ENCODE results near the gene ICAM5.
"Not testable (repeated sequence)": the region's sequence is repeated elsewhere in the genome, so short reads cannot be mapped to it uniquely, and the experiment has no call there.

Gene ICAM5

GRCh38 chr19:10320602-10321416 lies 31.1 kb downstream of the ICAM5 start:
- DNase-seq (ENCODE audit: low spot score): no peak

GRCh38 chr19:10321417-10321797 lies 31.7 kb downstream of the ICAM5 start:
- no peak for DNase-seq (ENCODE audit: low spot score)

- DNase-seq (ENCODE audit: low spot score): no peak
These were observed 32.4 kb downstream of the ICAM5 start for GRCh38 chr19:10321874-10322835.

GRCh38 chr19:10325732-10326131 lies 36.0 kb downstream of the ICAM5 start:
- DNase-seq (ENCODE audit: low spot score): no peak

- no peak for DNase-seq (ENCODE audit: low spot score)
These were observed 38.0 kb downstream of the ICAM5 start for GRCh38 chr19:10327793-10328192.

GRCh38 chr19:10328558-10329429 lies 39.0 kb downstream of the ICAM5 start:
- DNase-seq (ENCODE audit: low spot score): no peak

- no peak for DNase-seq (ENCODE audit: low spot score)
These were observed 39.8 kb downstream of the ICAM5 start for GRCh38 chr19:10329555-10329954.

- no peak for DNase-seq (ENCODE audit: low spot score)
These were observed 42.6 kb downstream of the ICAM5 start for GRCh38 chr19:10332158-10332964.

GRCh38 chr19:10332965-10333757 lies 43.4 kb downstream of the ICAM5 start, which contains the start of gene RAVER1:
RAVER1 (minus strand) TSS chr19:10333529; CDS start chr19:10333507, 22 bp downstream.
- DNase-seq (ENCODE audit: low spot score): peak; percentile 98

- DNase-seq (ENCODE audit: low spot score): no peak
These were observed 44.2 kb downstream of the ICAM5 start for GRCh38 chr19:10333758-10334587.

- no peak for DNase-seq (ENCODE audit: low spot score)
These were observed 45.0 kb downstream of the ICAM5 start for GRCh38 chr19:10334588-10335351.

GRCh38 chr19:10335352-10335985 lies 45.7 kb downstream of the ICAM5 start:
- no peak for DNase-seq (ENCODE audit: low spot score)

- not testable (repeated sequence) for DNase-seq (ENCODE audit: low spot score)
These were observed 47.0 kb downstream of the ICAM5 start for GRCh38 chr19:10336725-10337124.

- DNase-seq (ENCODE audit: low spot score): no peak
These were observed 49.2 kb downstream of the ICAM5 start for GRCh38 chr19:10338940-10339339.

GRCh38 chr19:10339380-10339960 lies 49.7 kb downstream of the ICAM5 start, which contains the start of gene ICAM3:
ICAM3 (minus strand) TSS chr19:10339624; CDS start chr19:10339614, 10 bp downstream.
- DNase-seq (ENCODE audit: low spot score): peak; percentile 69

- no peak for DNase-seq (ENCODE audit: low spot score)
These were observed 50.2 kb downstream of the ICAM5 start for GRCh38 chr19:10339977-10340376.

GRCh38 chr19:10343495-10343894 lies 53.7 kb downstream of the ICAM5 start:
- no peak for DNase-seq (ENCODE audit: low spot score)
